ENCODE results near the gene RNF208. TPM values are rescaled to one million over a fixed set of nuclear protein-coding genes. Genes with fewer than 3 reads are reported as not detected.

RNF208 gene
- total RNA-seq, 2 donors from 2014 or later: 5.9 to 7.9 TPM

DNA sequence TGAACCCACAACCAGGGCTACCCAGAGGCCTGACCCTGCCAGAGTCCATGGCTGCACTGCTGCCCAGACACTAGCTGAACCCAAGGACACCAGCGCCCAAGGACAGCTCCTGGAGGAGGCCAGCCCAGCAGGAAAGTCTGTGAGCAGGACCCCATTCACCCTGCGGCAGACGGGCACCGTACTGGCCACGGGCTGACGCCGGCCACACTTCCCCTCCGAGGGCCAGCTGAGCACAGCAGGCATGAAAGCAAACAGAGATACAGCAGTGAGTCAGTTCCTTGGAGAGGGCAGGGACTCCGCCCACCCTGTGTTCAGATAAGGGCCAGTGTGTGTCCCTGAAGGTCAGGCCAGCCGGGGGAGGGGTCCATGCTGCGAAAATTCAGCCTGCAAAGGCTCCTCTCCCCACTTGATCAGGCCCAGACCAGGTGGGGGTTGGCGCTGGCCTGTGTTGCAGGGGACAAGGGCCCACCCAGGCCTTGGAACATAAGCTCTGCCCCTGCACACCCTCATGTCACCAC, 3.2 kb downstream of the RNF208 start:
- DNase-seq (ENCODE audit: low spot score): no peak
- H3K4me1 ChIP-seq: peaks cover 0 to 45% of the 10 kb centered on the region in 2 donors
- H3K36me3 ChIP-seq: no peaks in the 10 kb centered on the region
- H3K4me3 ChIP-seq: no peak overlapping the region
- peak overlapping the region in 1 of 2 donors; percentile 42 for H3K27ac ChIP-seq
- H3K27me3 ChIP-seq: no peaks in the 10 kb centered on the region
- TF ChIP-seq, protein P1, sequence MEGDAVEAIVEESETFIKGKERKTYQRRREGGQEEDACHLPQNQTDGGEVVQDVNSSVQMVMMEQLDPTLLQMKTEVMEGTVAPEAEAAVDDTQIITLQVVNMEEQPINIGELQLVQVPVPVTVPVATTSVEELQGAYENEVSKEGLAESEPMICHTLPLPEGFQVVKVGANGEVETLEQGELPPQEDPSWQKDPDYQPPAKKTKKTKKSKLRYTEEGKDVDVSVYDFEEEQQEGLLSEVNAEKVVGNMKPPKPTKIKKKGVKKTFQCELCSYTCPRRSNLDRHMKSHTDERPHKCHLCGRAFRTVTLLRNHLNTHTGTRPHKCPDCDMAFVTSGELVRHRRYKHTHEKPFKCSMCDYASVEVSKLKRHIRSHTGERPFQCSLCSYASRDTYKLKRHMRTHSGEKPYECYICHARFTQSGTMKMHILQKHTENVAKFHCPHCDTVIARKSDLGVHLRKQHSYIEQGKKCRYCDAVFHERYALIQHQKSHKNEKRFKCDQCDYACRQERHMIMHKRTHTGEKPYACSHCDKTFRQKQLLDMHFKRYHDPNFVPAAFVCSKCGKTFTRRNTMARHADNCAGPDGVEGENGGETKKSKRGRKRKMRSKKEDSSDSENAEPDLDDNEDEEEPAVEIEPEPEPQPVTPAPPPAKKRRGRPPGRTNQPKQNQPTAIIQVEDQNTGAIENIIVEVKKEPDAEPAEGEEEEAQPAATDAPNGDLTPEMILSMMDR (IDR thresholded peaks at IDR 0.05): no peak
- no peaks in the 10 kb centered on the region for H3K9me3 ChIP-seq

DNA sequence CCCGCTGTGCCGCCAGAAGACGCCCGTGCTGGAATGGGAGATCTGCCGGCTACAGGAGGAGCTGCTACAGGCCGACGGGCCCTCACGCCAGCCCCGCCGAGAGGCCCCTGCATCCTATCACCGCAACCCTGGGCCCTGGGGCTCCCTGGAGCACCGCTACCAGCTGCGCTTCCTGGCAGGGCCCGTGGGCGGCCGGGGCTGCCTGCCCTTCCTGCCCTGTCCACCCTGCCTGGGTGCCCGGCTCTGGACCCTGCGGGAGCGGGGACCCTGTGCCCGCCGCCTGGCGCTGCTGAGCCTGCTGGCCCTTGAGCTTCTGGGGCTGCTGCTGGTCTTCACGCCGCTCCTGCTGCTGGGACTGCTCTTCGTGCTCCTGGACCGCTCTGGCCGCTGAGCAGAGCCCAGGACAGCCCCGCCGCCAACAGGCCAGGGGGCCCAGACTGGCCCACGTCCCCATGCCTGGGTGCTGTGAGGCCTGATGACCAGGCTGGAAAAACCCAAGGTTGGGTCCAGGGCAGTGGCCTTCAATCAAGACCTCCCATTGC, 3.8 kb downstream of the RNF208 start:
- Histone ChIP-seq H3K4me1 (peaks cover 0 to 44% of the 10 kb centered on the region in 2 donors), H3K4me3 (no peak overlapping the region), H3K36me3 (no peaks in the 10 kb centered on the region), H3K27ac (peak overlapping the region in 1 of 2 donors; percentile 42), H3K27me3 (no peaks in the 10 kb centered on the region), H3K9me3 (no peaks in the 10 kb centered on the region)
- no peak for DNase-seq (ENCODE audit: low spot score)
- TF ChIP-seq, protein P1 (IDR thresholded peaks at IDR 0.05): no peak

DNA sequence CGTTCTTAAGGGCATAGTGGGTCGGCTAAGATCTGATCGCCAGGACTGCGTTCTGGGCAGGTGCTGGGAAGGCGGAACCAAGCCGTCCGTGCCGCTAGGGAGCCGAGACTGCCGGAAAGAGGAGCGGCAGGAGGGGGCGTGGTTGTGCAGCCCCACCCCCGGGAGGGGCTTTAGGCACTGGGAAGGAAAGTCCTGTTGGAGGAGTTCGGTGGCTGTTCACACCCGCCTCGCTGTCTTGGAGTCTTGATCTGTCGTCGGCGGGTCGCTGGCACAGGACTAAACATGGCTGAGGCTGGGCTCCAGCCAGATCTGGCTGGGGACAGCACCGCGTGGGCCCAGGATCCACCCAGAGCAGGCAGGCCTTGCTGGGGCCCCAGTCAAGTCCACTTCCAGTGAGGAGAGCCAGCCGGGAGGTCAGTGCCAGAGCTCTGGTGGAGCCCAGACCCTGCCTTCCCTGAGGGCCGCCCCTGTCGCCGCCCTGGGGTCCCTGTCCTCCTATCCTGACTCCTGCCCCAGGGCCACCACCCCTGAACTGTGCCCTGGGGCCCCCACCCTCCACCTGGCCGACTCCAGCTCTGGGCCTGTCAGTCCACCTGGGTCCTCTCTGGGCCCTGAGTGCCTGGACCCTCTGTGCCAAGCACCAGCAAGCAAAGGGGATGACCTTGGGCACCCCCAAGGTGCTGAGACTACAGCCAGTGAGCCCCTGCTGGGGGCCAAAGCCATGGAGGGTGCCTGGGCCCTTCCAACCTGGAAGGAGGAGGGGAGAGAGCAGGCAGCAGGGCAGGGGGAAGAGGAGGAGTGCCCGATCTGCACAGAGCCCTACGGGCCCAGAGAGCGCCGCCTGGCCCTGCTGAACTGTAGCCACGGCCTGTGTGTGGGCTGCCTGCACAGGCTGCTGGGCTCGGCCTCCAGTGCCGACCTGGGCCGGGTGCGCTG, 4.5 kb downstream of the RNF208 start:
- H3K36me3 ChIP-seq: no peaks in the 10 kb centered on the region
- H3K27me3 ChIP-seq: no peaks in the 10 kb centered on the region
- peaks cover 0 to 37% of the 10 kb centered on the region in 2 donors for H3K4me1 ChIP-seq
- H3K27ac ChIP-seq: no peak overlapping the region
- DNase-seq (ENCODE audit: low spot score): no peak
- peak overlapping the region; percentile 14 to 25 for H3K4me3 ChIP-seq
- H3K9me3 ChIP-seq: no peaks in the 10 kb centered on the region
- TF ChIP-seq, protein P1 (IDR thresholded peaks at IDR 0.05): no peak

DNA sequence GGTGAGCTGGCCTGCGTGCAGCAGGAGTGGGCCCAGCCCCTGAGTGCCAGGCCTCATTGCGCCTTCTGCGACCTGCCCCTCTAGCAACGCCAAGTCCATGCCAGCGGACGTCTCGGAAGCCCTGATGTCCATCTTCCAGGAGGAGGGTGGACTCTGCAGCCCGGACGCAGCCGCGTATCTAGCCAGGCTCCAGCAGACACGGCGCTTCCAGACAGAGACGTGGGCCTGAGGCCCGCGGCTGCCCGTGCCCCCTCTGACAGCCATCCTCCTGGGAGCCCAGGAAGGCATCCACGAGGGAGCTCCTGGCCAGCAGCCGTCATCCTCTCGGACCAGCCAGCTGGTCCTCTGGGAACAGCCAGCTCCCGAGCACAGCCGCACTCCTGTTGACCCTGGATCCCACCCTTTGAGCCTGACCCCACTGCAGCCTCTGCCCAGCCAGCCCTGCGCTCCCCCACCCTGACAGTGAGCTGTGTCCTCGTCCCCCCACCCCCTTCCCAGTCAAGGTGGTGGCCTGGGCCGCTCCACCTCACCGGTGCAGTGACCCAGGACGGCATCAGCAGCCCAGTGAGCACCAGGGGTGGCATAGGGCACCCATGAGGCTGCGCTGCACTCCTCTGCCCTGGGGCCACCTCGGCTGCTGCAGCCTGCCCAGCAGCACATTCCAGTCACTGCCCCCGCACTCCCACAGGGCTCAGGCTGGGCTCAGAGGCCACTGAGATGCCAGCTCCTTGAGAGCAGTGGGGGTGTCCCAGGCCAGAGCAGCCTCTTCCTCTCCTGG, 5.7 kb downstream of the RNF208 start:
- Histone ChIP-seq H3K9me3 (no peaks in the 10 kb centered on the region), H3K4me1 (peaks cover 0 to 30% of the 10 kb centered on the region in 2 donors), H3K27ac (no peak overlapping the region), H3K27me3 (no peaks in the 10 kb centered on the region), H3K4me3 (no peak overlapping the region), H3K36me3 (no peaks in the 10 kb centered on the region)
- no peak for DNase-seq (ENCODE audit: low spot score)
- TF ChIP-seq, protein P1 (IDR thresholded peaks at IDR 0.05): no peak

DNA sequence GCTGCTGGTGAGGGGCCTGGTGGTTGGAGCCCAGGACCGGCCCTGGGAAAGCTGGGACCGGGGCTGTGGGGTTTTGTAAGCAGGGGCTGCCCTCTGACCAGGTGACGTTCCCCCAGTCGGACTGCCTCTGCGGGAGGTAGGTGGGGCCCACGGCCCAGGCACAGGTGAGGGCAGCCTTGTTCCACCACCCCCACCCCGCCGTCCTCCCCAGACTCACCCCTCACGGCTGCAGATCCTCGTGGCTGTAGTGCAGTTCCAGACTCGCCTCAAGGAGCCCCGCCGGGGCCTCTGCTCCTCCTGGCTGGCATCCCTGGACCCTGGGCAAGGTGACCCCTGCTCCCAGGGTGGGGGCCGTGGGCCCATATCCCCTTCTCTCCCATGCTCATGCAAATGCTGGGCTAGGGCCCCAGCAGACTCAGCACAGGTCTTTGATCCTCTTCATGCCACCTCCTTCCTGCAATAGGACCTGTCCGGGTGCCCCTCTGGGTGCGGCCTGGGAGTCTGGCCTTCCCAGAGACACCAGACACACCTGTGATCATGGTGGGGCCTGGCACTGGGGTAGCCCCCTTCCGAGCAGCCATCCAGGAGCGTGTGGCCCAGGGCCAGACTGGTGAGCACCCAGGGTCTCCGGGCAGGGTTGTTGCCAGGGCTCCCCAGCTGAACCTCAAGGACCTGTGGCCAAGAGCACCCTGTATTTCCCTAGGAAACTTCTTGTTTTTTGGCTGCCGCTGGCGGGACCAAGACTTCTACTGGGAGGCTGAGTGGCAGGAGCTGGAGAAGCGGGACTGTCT, 6.6 kb downstream of the RNF208 start:
- Histone ChIP-seq H3K4me3 (no peak overlapping the region), H3K9me3 (no peaks in the 10 kb centered on the region), H3K4me1 (peaks cover 0 to 25% of the 10 kb centered on the region in 2 donors), H3K27ac (no peak overlapping the region), H3K27me3 (no peaks in the 10 kb centered on the region), H3K36me3 (no peaks in the 10 kb centered on the region)
- TF ChIP-seq, protein P1 (IDR thresholded peaks at IDR 0.05): no peak
- no peak for DNase-seq (ENCODE audit: low spot score)
